Measurements from ENCODE around the gene RABGAP1. TPM values are rescaled to one million over a fixed set of nuclear protein-coding genes. Genes with fewer than 3 reads are reported as not detected.

Gene RABGAP1
- total RNA-seq, 1 experiment from 2014 or later, result 55.4 TPM

GRCh38 chr9:122961139-122961538 lies 20.3 kb downstream of the RABGAP1 start:
- no peaks in the 10 kb centered on the region for H3K27me3 ChIP-seq (replicated peaks; ENCODE audit: control insufficient read depth, insufficient read depth, low read length)
- ChIA-PET CTCF (no interaction called here), POLR2A (no interaction called here)
- peaks cover 1% of the 10 kb centered on the region for H3K36me3 ChIP-seq (ENCODE audit: control insufficient read depth, insufficient read depth, low read length)
- Mint-ChIP-seq H3K4me3 (ENCODE audit: unreplicated experiment) (no peak overlapping the region), H3K27ac (ENCODE audit: unreplicated experiment) (no peak overlapping the region), H3K4me1 (ENCODE audit: low read depth, unreplicated experiment) (peaks cover 14% of the 10 kb centered on the region), H3K36me3 (ENCODE audit: insufficient read depth, unreplicated experiment) (peaks cover 48% of the 10 kb centered on the region), H3K9me3 (ENCODE audit: unreplicated experiment) (no peaks in the 10 kb centered on the region), H3K27me3 (ENCODE audit: insufficient read depth, unreplicated experiment) (no peaks in the 10 kb centered on the region)
- no peak overlapping the region for H3K4me3 ChIP-seq (ENCODE audit: low read depth, low read length)
- BruUV-seq (replicated peaks), result no TSS peak
- TF ChIP-seq CTCF (IDR thresholded peaks at IDR 0.05; ENCODE audit: insufficient read depth in 1 of 2, low read depth in 1 of 2, low read length in 1 of 2, severe bottlenecking in 1 of 2, unreplicated experiment in 1 of 2), result no peak
- H3K4me1 ChIP-seq, result no peaks in the 10 kb centered on the region
- DNase-seq, result no peak
- intact Hi-C loops (cut with micrococcal nuclease; ENCODE audit: unreplicated experiment), result no loop called here
- H3K9me3 ChIP-seq, result no peaks in the 10 kb centered on the region

GRCh38 chr9:122975196-122975595 lies 34.4 kb downstream of the RABGAP1 start:
- Histone ChIP-seq H3K4me3 (ENCODE audit: low read depth, low read length) (no peak overlapping the region), H3K36me3 (ENCODE audit: control insufficient read depth, insufficient read depth, low read length) (no peaks in the 10 kb centered on the region), H3K4me1 (no peaks in the 10 kb centered on the region), H3K27me3 (replicated peaks; ENCODE audit: control insufficient read depth, insufficient read depth, low read length) (no peaks in the 10 kb centered on the region), H3K9me3 (no peaks in the 10 kb centered on the region)
- CTCF ChIA-PET, result no interaction called here
- no peak for DNase-seq
- intact Hi-C loops (cut with micrococcal nuclease; ENCODE audit: unreplicated experiment), result no loop called here
- POLR2A ChIA-PET, result no interaction called here
- H3K27me3 Mint-ChIP-seq (ENCODE audit: insufficient read depth, unreplicated experiment), result no peaks in the 10 kb centered on the region
- BruUV-seq (replicated peaks), result no TSS peak
- no peaks in the 10 kb centered on the region for H3K9me3 Mint-ChIP-seq (ENCODE audit: unreplicated experiment)
- H3K27ac Mint-ChIP-seq (ENCODE audit: unreplicated experiment), result no peak overlapping the region
- H3K4me1 Mint-ChIP-seq (ENCODE audit: low read depth, unreplicated experiment), result no peaks in the 10 kb centered on the region
- no peak for TF ChIP-seq CTCF (IDR thresholded peaks at IDR 0.05; ENCODE audit: insufficient read depth in 1 of 2, low read depth in 1 of 2, low read length in 1 of 2, severe bottlenecking in 1 of 2, unreplicated experiment in 1 of 2)
- H3K4me3 Mint-ChIP-seq (ENCODE audit: unreplicated experiment), result no peak overlapping the region
- peaks cover 30% of the 10 kb centered on the region for H3K36me3 Mint-ChIP-seq (ENCODE audit: insufficient read depth, unreplicated experiment)

- no peak overlapping the region for H3K4me3 ChIP-seq (ENCODE audit: low read depth, low read length)
- no peaks in the 10 kb centered on the region for H3K9me3 ChIP-seq
- BruUV-seq (replicated peaks), result no TSS peak
- CTCF ChIA-PET, result no interaction called here
- no peaks in the 10 kb centered on the region for H3K4me1 ChIP-seq
- DNase-seq, result no peak
- no peaks in the 10 kb centered on the region for H3K27me3 ChIP-seq (replicated peaks; ENCODE audit: control insufficient read depth, insufficient read depth, low read length)
- H3K4me3 Mint-ChIP-seq (ENCODE audit: unreplicated experiment), result no peak overlapping the region
- no peaks in the 10 kb centered on the region for H3K36me3 ChIP-seq (ENCODE audit: control insufficient read depth, insufficient read depth, low read length)
- no peaks in the 10 kb centered on the region for H3K27me3 Mint-ChIP-seq (ENCODE audit: insufficient read depth, unreplicated experiment)
- H3K4me1 Mint-ChIP-seq (ENCODE audit: low read depth, unreplicated experiment), result no peaks in the 10 kb centered on the region
- H3K9me3 Mint-ChIP-seq (ENCODE audit: unreplicated experiment), result no peaks in the 10 kb centered on the region
- intact Hi-C loops (cut with micrococcal nuclease; ENCODE audit: unreplicated experiment), result no loop called here
- no peak for TF ChIP-seq CTCF (IDR thresholded peaks at IDR 0.05; ENCODE audit: insufficient read depth in 1 of 2, low read depth in 1 of 2, low read length in 1 of 2, severe bottlenecking in 1 of 2, unreplicated experiment in 1 of 2)
- no peak overlapping the region for H3K27ac Mint-ChIP-seq (ENCODE audit: unreplicated experiment)
- POLR2A ChIA-PET, result no interaction called here
- H3K36me3 Mint-ChIP-seq (ENCODE audit: insufficient read depth, unreplicated experiment), result peaks cover 20% of the 10 kb centered on the region
Measured at GRCh38 chr9:122978601-122979000, 37.8 kb downstream of the RABGAP1 start.
